Panc1 (cell line): ENCODE measurements around the gene RELA. TPM values are rescaled to one million over a fixed set of nuclear protein-coding genes. Genes with fewer than 3 reads are reported as not detected.
"Not testable (repeated sequence)": the region's sequence is repeated elsewhere in the genome, so short reads cannot be mapped to it uniquely, and the experiment has no call there.

Source experiments
- ATAC-seq: fragments of 200-7000 bp; cut with Tn5 transposase; 2 replicates; pipeline ENCODE4 v1.9.1; 2020; ENCODE audit warnings: mild to moderate bottlenecking, moderate library complexity
- BruUV-seq: library from RNA; stranded (reverse); fragments of 400-500 nt; replicated peaks from 2 replicates; lab custom pipeline; 2021; lab: Mats Ljungman, UMichigan
- CTCF ChIA-PET: fragments of 300-600 bp; sonication (Branson Sonifier 250); formaldehyde crosslinking; loops from one replicate; lab custom pipeline; 2022; ENCODE audit warnings: antibody characterized with exemption; lab: Charles Lee
- POLR2A ChIA-PET: fragments of 300-600 bp; sonication (Branson Sonifier 250); formaldehyde crosslinking; loops from one replicate; lab custom pipeline; 2022; ENCODE audit warnings: antibody characterized with exemption; lab: Charles Lee
- DNase-seq: peaks from one replicate; pipeline ENCODE4 v3.0.0-alpha.2; 2010; ENCODE audit warnings: low read depth, low spot score
- H3K27ac ChIP-seq: 2 replicates; pipeline ENCODE4 v1.5.1; 2011; ENCODE audit warnings: mild to moderate bottlenecking, low read length, inconsistent platforms
- H3K27me3 ChIP-seq: fragments of 200-500 bp; sonication (Bioruptor generic); 2 replicates; pipeline ENCODE4 v1.6.0; 2014; ENCODE audit warnings: low read length, inconsistent platforms; ENCODE audit not compliant: control insufficient read depth, insufficient read depth
- H3K36me3 ChIP-seq: fragments of 200-500 bp; sonication (Bioruptor generic); 2 replicates; pipeline ENCODE4 v1.5.1; 2014; ENCODE audit warnings: inconsistent platforms, mild to moderate bottlenecking, low read length, moderate library complexity; ENCODE audit not compliant: control insufficient read depth, insufficient read depth
- H3K4me1 ChIP-seq: 2 replicates; pipeline ENCODE4 v1.5.1; 2011; ENCODE audit warnings: inconsistent platforms, mild to moderate bottlenecking, low read length, moderate library complexity; ENCODE audit not compliant: control insufficient read depth, insufficient read depth
- H3K4me3 ChIP-seq, 2 experiments: 2 replicates each; pipeline ENCODE4 v1.5.1; 2011 to 2012; ENCODE audit warnings: low read depth in 2 of 2, low read length in 2 of 2, mild to moderate bottlenecking in 2 of 2, inconsistent platforms in 1 of 2, moderate library complexity in 1 of 2
- H3K9me3 ChIP-seq: fragments of 200-500 bp; sonication (Bioruptor generic); 2 replicates; pipeline ENCODE4 v1.5.1; 2014; ENCODE audit warnings: low read depth, mild to moderate bottlenecking, inconsistent platforms, low read length, moderate library complexity; ENCODE audit not compliant: control insufficient read depth, insufficient read depth
- CTCF ChIP-seq: fragments of 450-650 bp; IDR thresholded peaks from 2 replicates; pipeline ENCODE4 v1.5.1; 2017; ENCODE audit warnings: mild to moderate bottlenecking
- POLR2AphosphoS5 ChIP-seq: IDR thresholded peaks from 2 replicates; pipeline ENCODE4 v1.6.1; 2012; ENCODE audit warnings: mild to moderate bottlenecking, low read depth, low read length, moderate library complexity
- SIN3A ChIP-seq: IDR thresholded peaks from 2 replicates; pipeline ENCODE4 v1.6.1; 2012; ENCODE audit warnings: low read depth, mild to moderate bottlenecking, low read length, moderate library complexity, borderline replicate concordance; ENCODE audit not compliant: insufficient read depth
- TCF7L2 ChIP-seq: IDR thresholded peaks from 2 replicates; pipeline ENCODE4 v1.6.1; 2011; ENCODE audit warnings: mild to moderate bottlenecking, low read depth, low read length, inconsistent platforms
- in situ Hi-C: cut with HindIII; loops from 2 replicates; pipeline ENCODE4 v1.10.0; 2016; ENCODE audit warnings: low sequenced_read_pairs, low pct_unique_long_range_greater_than_20kb
- intact Hi-C: fragments of 100-400 bp; cut with micrococcal nuclease; formaldehyde crosslinking; loops from one replicate; pipeline ENCODE4 v1.10.0; 2022; ENCODE audit not compliant: unreplicated experiment
- total RNA-seq: library from RNA; stranded (reverse); gene quantifications from one replicate; pipeline ENCODE4 v1.2.1, GENCODE V29; 2021; ENCODE audit not compliant: unreplicated experiment
- TF ChIP-seq, protein P1 (sequence below), 2 experiments: IDR thresholded peaks; 2 replicates each; pipeline ENCODE4 v1.6.1; 2011 to 2012; ENCODE audit warnings: low read depth in 2 of 2, control low read depth in 1 of 2, low read length in 1 of 2, mild to moderate bottlenecking in 1 of 2, moderate library complexity in 1 of 2; ENCODE audit not compliant: insufficient read depth in 1 of 2

The RELA gene
- total RNA-seq, 1 experiment from 2014 or later: 141 TPM

- POLR2A ChIA-PET: no interaction called here
- no peaks in the 10 kb centered on the region for H3K36me3 ChIP-seq
- intact Hi-C loops: no loop called here
- no TSS peak for BruUV-seq
- TF ChIP-seq CTCF: no peak
- no peak for TF ChIP-seq POLR2AphosphoS5
- TF ChIP-seq, protein P1, sequence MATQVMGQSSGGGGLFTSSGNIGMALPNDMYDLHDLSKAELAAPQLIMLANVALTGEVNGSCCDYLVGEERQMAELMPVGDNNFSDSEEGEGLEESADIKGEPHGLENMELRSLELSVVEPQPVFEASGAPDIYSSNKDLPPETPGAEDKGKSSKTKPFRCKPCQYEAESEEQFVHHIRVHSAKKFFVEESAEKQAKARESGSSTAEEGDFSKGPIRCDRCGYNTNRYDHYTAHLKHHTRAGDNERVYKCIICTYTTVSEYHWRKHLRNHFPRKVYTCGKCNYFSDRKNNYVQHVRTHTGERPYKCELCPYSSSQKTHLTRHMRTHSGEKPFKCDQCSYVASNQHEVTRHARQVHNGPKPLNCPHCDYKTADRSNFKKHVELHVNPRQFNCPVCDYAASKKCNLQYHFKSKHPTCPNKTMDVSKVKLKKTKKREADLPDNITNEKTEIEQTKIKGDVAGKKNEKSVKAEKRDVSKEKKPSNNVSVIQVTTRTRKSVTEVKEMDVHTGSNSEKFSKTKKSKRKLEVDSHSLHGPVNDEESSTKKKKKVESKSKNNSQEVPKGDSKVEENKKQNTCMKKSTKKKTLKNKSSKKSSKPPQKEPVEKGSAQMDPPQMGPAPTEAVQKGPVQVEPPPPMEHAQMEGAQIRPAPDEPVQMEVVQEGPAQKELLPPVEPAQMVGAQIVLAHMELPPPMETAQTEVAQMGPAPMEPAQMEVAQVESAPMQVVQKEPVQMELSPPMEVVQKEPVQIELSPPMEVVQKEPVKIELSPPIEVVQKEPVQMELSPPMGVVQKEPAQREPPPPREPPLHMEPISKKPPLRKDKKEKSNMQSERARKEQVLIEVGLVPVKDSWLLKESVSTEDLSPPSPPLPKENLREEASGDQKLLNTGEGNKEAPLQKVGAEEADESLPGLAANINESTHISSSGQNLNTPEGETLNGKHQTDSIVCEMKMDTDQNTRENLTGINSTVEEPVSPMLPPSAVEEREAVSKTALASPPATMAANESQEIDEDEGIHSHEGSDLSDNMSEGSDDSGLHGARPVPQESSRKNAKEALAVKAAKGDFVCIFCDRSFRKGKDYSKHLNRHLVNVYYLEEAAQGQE (IDR thresholded peaks at IDR 0.05; ENCODE audit: insufficient read depth in 1 of 2, low read depth in 2 of 2, low read length in 1 of 2): no peak
- TF ChIP-seq SIN3A: no peak
- no peak for TF ChIP-seq TCF7L2
- no peak overlapping the region for H3K4me3 ChIP-seq
- H3K27me3 ChIP-seq: no peaks in the 10 kb centered on the region
- in situ Hi-C loops: no loop called here
- no peak for ATAC-seq
- DNase-seq: no peak
- H3K9me3 ChIP-seq: no peaks in the 10 kb centered on the region
- no peaks in the 10 kb centered on the region for H3K4me1 ChIP-seq
- no peak overlapping the region for H3K27ac ChIP-seq
- CTCF ChIA-PET: no interaction called here
Measured at GRCh38 chr11:65685981-65686380, 23.3 kb upstream of the RELA start.

DNA sequence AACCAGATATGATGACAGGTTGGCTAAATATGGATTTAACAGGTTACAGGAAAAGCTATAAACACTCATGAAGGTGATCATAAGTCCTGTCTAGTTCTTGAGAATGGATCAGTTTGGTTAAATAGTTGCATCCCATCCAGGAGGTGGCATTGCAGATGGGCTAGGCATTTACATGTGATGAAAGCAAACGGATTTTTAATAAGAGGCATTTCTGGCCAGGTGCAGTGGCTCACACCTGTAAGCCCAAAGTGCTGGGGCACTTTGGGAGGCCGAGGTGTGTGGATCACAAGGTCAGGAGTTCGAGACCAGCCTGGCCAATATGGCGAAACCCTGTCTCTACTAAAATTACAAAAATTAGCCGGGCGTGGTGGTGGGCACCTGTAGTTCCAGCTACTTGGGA lies 20.8 kb upstream of the RELA start:
- DNase-seq, H3K27ac ChIP-seq, POLR2A ChIA-PET, ATAC-seq, H3K27me3 ChIP-seq, BruUV-seq, intact Hi-C loops, H3K9me3 ChIP-seq, in situ Hi-C loops, CTCF ChIA-PET, H3K4me3 ChIP-seq, H3K36me3 ChIP-seq, H3K4me1 ChIP-seq: not testable (repeated sequence)

DNA sequence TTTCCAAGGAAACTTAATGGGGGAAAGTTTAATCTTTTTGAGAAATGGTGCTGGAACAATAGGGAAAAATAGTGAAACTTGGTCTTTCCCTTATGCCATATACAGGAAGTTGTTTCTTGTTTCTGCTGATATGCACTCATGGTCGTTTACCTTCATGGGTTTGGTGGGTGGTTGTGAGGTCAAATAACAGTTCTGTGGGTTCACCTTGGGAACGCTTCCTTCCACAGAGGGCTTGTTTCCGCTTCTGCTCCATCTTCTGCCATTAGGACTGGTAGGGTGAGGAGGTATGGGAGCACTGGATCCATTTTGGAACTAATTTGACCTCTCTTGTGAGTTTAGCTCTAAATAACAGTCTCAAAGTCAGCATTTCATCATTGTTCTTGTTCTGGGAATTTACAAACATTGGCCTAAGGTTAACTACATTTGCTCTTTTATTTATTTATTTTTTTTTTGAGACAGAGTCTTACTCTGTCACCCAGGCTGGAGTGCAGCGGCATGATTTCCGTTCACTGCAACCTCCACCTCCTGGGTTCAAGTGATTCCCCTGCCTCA lies 17.6 kb upstream of the RELA start:
- H3K4me3 ChIP-seq: no peak overlapping the region
- H3K9me3 ChIP-seq: no peaks in the 10 kb centered on the region
- H3K36me3 ChIP-seq: no peaks in the 10 kb centered on the region
- POLR2A ChIA-PET: interaction anchor here (0.6 kb wide), 2 partner anchors 14 to 80 kb away, joined by 4 read pairs; no protein-coding TSS in a partner anchor
- ATAC-seq: no peak
- no peak for TF ChIP-seq TCF7L2
- no peak for TF ChIP-seq CTCF
- TF ChIP-seq POLR2AphosphoS5: no peak
- TF ChIP-seq SIN3A: no peak
- TF ChIP-seq, protein P1 (IDR thresholded peaks at IDR 0.05; ENCODE audit: insufficient read depth in 1 of 2, low read depth in 2 of 2, low read length in 1 of 2): no peak
- no peak overlapping the region for H3K27ac ChIP-seq
- intact Hi-C loops: no loop called here
- no peaks in the 10 kb centered on the region for H3K4me1 ChIP-seq
- no TSS peak for BruUV-seq
- DNase-seq: no peak
- H3K27me3 ChIP-seq: no peaks in the 10 kb centered on the region
- CTCF ChIA-PET: interaction anchor here (0.7 kb wide), 1 partner anchor 54 kb away, joined by 3 read pairs; no protein-coding TSS in a partner anchor
- in situ Hi-C loops: no loop called here
